Natural killer cell (primary cell): Measurements from ENCODE around the gene C8G. TPM values are rescaled to one million over a fixed set of nuclear protein-coding genes. Genes with fewer than 3 reads are reported as not detected.

Experiments used
- ATAC-seq, 3 donors: fragments of 150-1000 bp in 2 of 3; fragments of 200-7000 bp in 1 of 3; cut with Tn5 transposase; 1 replicate in 1 of 3; 2 replicates in 2 of 3; pipeline ENCODE4 v1.10.0; 2021; ENCODE audit warnings: mild to moderate bottlenecking in 2 of 3, moderate library complexity in 2 of 3
- DNase-seq, 2 donors: peaks; one replicate each; pipeline versions ENCODE4 v3.0.0 to v3.0.0-alpha.2; 2013 to 2021; ENCODE audit warnings: mixed read lengths in 1 of 2
- H3K27ac ChIP-seq: one replicate; pipeline ENCODE4 v1.5.1; 2013; ENCODE audit warnings: mild to moderate bottlenecking, low read length
- H3K27me3 ChIP-seq: one replicate; pipeline ENCODE4 v1.6.1; 2013; ENCODE audit warnings: low read length; ENCODE audit not compliant: control insufficient read depth, insufficient read depth
- H3K36me3 ChIP-seq: one replicate; pipeline ENCODE4 v1.6.1; 2013; ENCODE audit warnings: low read length; ENCODE audit not compliant: control insufficient read depth, insufficient read depth
- H3K4me1 ChIP-seq: one replicate; pipeline ENCODE4 v1.6.1; 2013; ENCODE audit warnings: low read length; ENCODE audit not compliant: control insufficient read depth, insufficient read depth
- H3K4me3 ChIP-seq: one replicate; pipeline ENCODE4 v1.5.1; 2013; ENCODE audit warnings: low read length
- H3K9me3 ChIP-seq: one replicate; pipeline ENCODE4 v1.6.1; 2013; ENCODE audit warnings: low read length; ENCODE audit not compliant: control insufficient read depth, insufficient read depth
- H3K27ac Mint-ChIP-seq, 2 donors: one replicate each; pipeline ENCODE4 v1.8.0; 2022; ENCODE audit warnings: mild to moderate bottlenecking in 2 of 2, mixed read lengths in 2 of 2, moderate library complexity in 1 of 2
- H3K27me3 Mint-ChIP-seq, 2 donors: one replicate each; pipeline ENCODE4 v1.8.0; 2022; ENCODE audit warnings: low read depth in 2 of 2, mixed read lengths in 2 of 2
- H3K36me3 Mint-ChIP-seq: one replicate; pipeline ENCODE4 v1.8.0; 2022; ENCODE audit warnings: mixed read lengths
- H3K4me1 Mint-ChIP-seq, 2 donors: one replicate each; pipeline ENCODE4 v1.8.0; 2022; ENCODE audit warnings: mixed read lengths in 2 of 2
- H3K4me3 Mint-ChIP-seq: one replicate; pipeline ENCODE4 v1.8.0; 2022; ENCODE audit warnings: mild to moderate bottlenecking, moderate library complexity, mixed read lengths
- H3K9me3 Mint-ChIP-seq, 2 donors: one replicate each; pipeline ENCODE4 v1.8.0; 2022; ENCODE audit warnings: mixed read lengths in 2 of 2
- WGBS: methylation state at CpG from one replicate; pipeline ENCODE4 v1.1.7; 2013; ENCODE audit warnings: missing lambda C conversion rate; ENCODE audit not compliant: insufficient coverage; 5-methylcytosine and 5-hydroxymethylcytosine counted together
- intact Hi-C: fragments of 100-400 bp; cut with micrococcal nuclease; formaldehyde crosslinking; loops from one replicate; pipeline ENCODE4 v1.14.2; 2022
- total RNA-seq, 4 donors: library from RNA; stranded (reverse); fragments of 120-200 nt in 1 of 4; gene quantifications; one replicate each; pipeline versions ENCODE4 v1.2.3 to v1.2.4, GENCODE V29; 2013 to 2022
- TF ChIP-seq, protein P1 (sequence below): fragments of 200-600 bp; IDR thresholded peaks from one replicate; pipeline ENCODE4 v1.8.0; 2022; ENCODE audit warnings: antibody characterized with exemption

The C8G gene
- total RNA-seq, 3 donors from 2014 or later (not counting 1 experiment from before 2014, with no cell fraction given) = 3.9 to 8.5 (median 7.3) TPM

DNA sequence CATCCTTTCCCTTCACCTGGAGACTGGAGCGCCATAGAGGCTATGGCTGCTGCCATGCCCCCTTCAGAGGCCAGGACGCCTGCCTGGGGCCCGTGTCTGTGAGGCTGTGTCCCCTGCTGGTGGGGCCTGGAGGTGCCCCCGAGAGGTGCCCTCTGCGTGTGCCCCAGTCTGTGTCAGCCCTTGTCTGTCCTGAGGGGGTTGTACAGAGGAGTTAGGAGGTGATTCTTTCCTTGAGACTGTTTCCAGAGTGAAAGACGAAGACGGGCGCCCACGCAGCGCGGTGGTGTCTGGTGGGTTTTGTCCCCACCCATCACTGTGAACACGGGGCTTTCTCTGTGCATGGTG, 34.2 kb upstream of the C8G start:
- peaks cover 56% of the 10 kb centered on the region for H3K36me3 ChIP-seq
- ATAC-seq = no peak
- peak in 1 of 2 donors; percentile 25 for DNase-seq
- WGBS = 92% methylated on average over 12 of the region's 12 CpGs
- no peak overlapping the region for H3K4me3 ChIP-seq
- no peaks in the 10 kb centered on the region for H3K27me3 ChIP-seq
- H3K9me3 ChIP-seq = no peaks in the 10 kb centered on the region
- peaks cover 0 to 3% of the 10 kb centered on the region in 2 donors for H3K4me1 Mint-ChIP-seq
- TF ChIP-seq, protein P1, sequence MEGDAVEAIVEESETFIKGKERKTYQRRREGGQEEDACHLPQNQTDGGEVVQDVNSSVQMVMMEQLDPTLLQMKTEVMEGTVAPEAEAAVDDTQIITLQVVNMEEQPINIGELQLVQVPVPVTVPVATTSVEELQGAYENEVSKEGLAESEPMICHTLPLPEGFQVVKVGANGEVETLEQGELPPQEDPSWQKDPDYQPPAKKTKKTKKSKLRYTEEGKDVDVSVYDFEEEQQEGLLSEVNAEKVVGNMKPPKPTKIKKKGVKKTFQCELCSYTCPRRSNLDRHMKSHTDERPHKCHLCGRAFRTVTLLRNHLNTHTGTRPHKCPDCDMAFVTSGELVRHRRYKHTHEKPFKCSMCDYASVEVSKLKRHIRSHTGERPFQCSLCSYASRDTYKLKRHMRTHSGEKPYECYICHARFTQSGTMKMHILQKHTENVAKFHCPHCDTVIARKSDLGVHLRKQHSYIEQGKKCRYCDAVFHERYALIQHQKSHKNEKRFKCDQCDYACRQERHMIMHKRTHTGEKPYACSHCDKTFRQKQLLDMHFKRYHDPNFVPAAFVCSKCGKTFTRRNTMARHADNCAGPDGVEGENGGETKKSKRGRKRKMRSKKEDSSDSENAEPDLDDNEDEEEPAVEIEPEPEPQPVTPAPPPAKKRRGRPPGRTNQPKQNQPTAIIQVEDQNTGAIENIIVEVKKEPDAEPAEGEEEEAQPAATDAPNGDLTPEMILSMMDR = no peak
- H3K4me3 Mint-ChIP-seq = no peak overlapping the region
- intact Hi-C loops = no loop called here
- H3K36me3 Mint-ChIP-seq = peaks cover 3% of the 10 kb centered on the region
- no peak overlapping the region for H3K27ac Mint-ChIP-seq
- no peak overlapping the region for H3K27ac ChIP-seq
- H3K9me3 Mint-ChIP-seq = no peaks in the 10 kb centered on the region
- no peaks in the 10 kb centered on the region for H3K27me3 Mint-ChIP-seq
- peaks cover 4% of the 10 kb centered on the region for H3K4me1 ChIP-seq

GRCh38 chr9:136913701-136914438, 31.2 kb upstream of the C8G start:
- Mint-ChIP-seq H3K27ac (no peak overlapping the region), H3K9me3 (no peaks in the 10 kb centered on the region), H3K36me3 (peaks cover 7% of the 10 kb centered on the region), H3K4me3 (no peak overlapping the region), H3K4me1 (peaks cover 0 to 6% of the 10 kb centered on the region in 2 donors), H3K27me3 (no peaks in the 10 kb centered on the region)
- intact Hi-C loops = no loop called here
- H3K9me3 ChIP-seq = no peaks in the 10 kb centered on the region
- no peaks in the 10 kb centered on the region for H3K27me3 ChIP-seq
- H3K4me3 ChIP-seq = no peak overlapping the region
- H3K27ac ChIP-seq = no peak overlapping the region
- TF ChIP-seq, protein P1 = no peak
- DNase-seq = no peak
- ATAC-seq = no peak
- H3K36me3 ChIP-seq = peaks cover 55% of the 10 kb centered on the region
- H3K4me1 ChIP-seq = no peaks in the 10 kb centered on the region
- 90% methylated on average over 17 of the region's 17 CpGs for WGBS

DNA sequence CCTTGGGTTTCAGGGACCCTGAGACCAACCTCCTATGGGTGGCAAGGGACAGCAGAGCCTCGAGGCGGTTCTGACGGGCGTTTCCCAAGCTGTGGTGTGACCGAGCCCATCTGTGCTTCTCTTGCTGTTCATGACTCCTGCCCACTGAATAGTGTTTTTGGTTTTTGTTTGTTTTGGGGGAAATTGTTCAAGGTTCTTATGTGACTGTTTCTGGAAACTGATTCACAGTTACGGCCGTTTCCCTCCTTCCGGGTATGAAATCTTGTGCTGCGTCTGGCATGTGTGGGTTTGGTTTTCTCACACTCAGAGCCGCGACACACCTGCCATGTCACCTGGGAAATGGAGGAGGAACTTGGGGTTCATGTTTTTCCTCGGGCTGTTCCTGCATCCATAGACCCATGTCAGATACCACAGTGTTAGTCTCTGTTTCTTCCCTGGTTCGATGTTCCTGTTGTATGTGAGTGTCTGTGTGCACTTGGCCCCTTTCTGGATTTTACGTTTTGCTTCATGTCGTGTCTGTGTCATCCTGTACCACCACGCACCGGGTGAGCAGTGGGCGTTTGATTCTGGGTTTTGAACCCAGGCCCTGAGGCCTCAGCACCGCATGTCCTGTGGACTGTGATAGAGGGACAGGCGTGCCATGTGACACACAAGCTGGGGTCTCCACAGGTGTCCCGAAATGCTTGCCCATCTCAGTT, 29.3 kb upstream of the C8G start:
- Histone ChIP-seq H3K36me3 (peaks cover 54% of the 10 kb centered on the region), H3K27ac (no peak overlapping the region), H3K9me3 (no peaks in the 10 kb centered on the region), H3K4me3 (no peak overlapping the region), H3K4me1 (no peaks in the 10 kb centered on the region), H3K27me3 (no peaks in the 10 kb centered on the region)
- WGBS = 92% methylated on average over 21 of the region's 21 CpGs
- Mint-ChIP-seq H3K4me1 (peaks cover 0 to 6% of the 10 kb centered on the region in 2 donors), H3K27me3 (no peaks in the 10 kb centered on the region), H3K9me3 (no peaks in the 10 kb centered on the region), H3K4me3 (no peak overlapping the region), H3K36me3 (peaks cover 7% of the 10 kb centered on the region), H3K27ac (no peak overlapping the region)
- intact Hi-C loops = no loop called here
- ATAC-seq (no peak), DNase-seq (no peak)
- TF ChIP-seq, protein P1 = no peak
